VCaP (cell line): ENCODE measurements around the gene CFH.
"Not testable (repeated sequence)": the region's sequence is repeated elsewhere in the genome, so short reads cannot be mapped to it uniquely, and the experiment has no call there.

ENCODE experiments used
- H3K27ac ChIP-seq: fragments of 450-650 bp; 2 replicates; pipeline ENCODE4 v1.5.1; 2017
- CTCF ChIP-seq: fragments of 450-650 bp; conservative IDR thresholded peaks from 2 replicates; pipeline ENCODE4 v1.5.1; 2017; ENCODE audit warnings: mild to moderate bottlenecking, moderate library complexity

Gene CFH

GRCh38 chr1:196623079-196623478, 28.8 kb upstream of the CFH start:
- H3K27ac ChIP-seq = no peak overlapping the region
- no peak for TF ChIP-seq CTCF

GRCh38 chr1:196628838-196629237, 23.0 kb upstream of the CFH start:
- TF ChIP-seq CTCF = no peak
- no peak overlapping the region for H3K27ac ChIP-seq

- no peak overlapping the region for H3K27ac ChIP-seq
- no peak for TF ChIP-seq CTCF
Measured at GRCh38 chr1:196637606-196638005, 14.2 kb upstream of the CFH start.

- no peak for TF ChIP-seq CTCF
- no peak overlapping the region for H3K27ac ChIP-seq
Measured at GRCh38 chr1:196638466-196638865, 13.4 kb upstream of the CFH start.

GRCh38 chr1:196639291-196639690, 12.6 kb upstream of the CFH start:
- H3K27ac ChIP-seq = not testable (repeated sequence)

GRCh38 chr1:196640976-196641375, 10.9 kb upstream of the CFH start:
- TF ChIP-seq CTCF = no peak
- no peak overlapping the region for H3K27ac ChIP-seq

GRCh38 chr1:196649990-196650389, 1.9 kb upstream of the CFH start:
- no peak overlapping the region for H3K27ac ChIP-seq
- TF ChIP-seq CTCF = no peak

GRCh38 chr1:196650403-196650802, 1.4 kb upstream of the CFH start:
- H3K27ac ChIP-seq = no peak overlapping the region
- no peak for TF ChIP-seq CTCF
